Measurements from ENCODE around the gene UQCRH. TPM values are rescaled to one million over a fixed set of nuclear protein-coding genes. Genes with fewer than 3 reads are reported as not detected.

The UQCRH gene
- total RNA-seq, 1 experiment from 2014 or later: 663 TPM

GRCh38 chr1:46300673-46301405 is 2.7 kb upstream of the UQCRH start (continued):
- TF ChIP-seq, protein P1, sequence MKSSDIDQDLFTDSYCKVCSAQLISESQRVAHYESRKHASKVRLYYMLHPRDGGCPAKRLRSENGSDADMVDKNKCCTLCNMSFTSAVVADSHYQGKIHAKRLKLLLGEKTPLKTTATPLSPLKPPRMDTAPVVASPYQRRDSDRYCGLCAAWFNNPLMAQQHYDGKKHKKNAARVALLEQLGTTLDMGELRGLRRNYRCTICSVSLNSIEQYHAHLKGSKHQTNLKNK (CRISPR knock-in tag; IDR thresholded peaks at IDR 0.05): no peak
- TF ChIP-seq, protein P2, sequence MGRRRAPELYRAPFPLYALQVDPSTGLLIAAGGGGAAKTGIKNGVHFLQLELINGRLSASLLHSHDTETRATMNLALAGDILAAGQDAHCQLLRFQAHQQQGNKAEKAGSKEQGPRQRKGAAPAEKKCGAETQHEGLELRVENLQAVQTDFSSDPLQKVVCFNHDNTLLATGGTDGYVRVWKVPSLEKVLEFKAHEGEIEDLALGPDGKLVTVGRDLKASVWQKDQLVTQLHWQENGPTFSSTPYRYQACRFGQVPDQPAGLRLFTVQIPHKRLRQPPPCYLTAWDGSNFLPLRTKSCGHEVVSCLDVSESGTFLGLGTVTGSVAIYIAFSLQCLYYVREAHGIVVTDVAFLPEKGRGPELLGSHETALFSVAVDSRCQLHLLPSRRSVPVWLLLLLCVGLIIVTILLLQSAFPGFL (CRISPR knock-in tag; IDR thresholded peaks at IDR 0.05; ENCODE audit: borderline replicate concordance): no peak
- TF ChIP-seq, protein P3, sequence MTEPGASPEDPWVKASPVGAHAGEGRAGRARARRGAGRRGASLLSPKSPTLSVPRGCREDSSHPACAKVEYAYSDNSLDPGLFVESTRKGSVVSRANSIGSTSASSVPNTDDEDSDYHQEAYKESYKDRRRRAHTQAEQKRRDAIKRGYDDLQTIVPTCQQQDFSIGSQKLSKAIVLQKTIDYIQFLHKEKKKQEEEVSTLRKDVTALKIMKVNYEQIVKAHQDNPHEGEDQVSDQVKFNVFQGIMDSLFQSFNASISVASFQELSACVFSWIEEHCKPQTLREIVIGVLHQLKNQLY (CRISPR knock-in tag; IDR thresholded peaks at IDR 0.05): no peak

DNA sequence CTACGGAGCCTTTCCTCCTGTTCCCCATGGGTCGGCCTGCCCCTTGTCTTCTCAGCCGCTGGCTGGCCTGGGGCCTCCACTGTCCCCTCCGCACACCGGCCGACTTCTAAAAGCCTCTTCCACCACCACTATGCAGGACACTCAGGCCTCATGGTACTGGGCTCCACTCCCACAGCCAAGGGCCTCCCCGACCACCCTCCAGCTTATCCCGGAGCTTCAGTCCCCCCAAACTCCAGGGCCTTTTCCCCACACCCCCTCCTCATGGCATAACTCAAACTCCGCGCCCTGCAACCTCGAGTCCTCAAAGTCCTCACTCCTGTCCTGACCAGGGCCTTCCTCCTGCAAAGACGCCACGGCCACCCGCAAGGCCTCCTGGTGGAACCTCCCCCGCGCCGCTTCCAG is 2.1 kb upstream of the UQCRH start:
- peak; percentile 1; the same call in 1 of the 2 replicates for ATAC-seq
- Mint-ChIP-seq H3K36me3 (peaks cover 27% of the 10 kb centered on the region), H3K4me3 (peak overlapping the region; percentile 100), H3K4me1 (peaks cover 45% of the 10 kb centered on the region), H3K27ac (peak overlapping the region; percentile 67), H3K9me3 (no peaks in the 10 kb centered on the region), H3K27me3 (ENCODE audit: low read depth) (no peaks in the 10 kb centered on the region)
- no peak for TF ChIP-seq STAT6 (CRISPR knock-in tag; conservative IDR thresholded peaks at IDR 0.05; ENCODE audit: low read depth)
- TF ChIP-seq TEAD1 (CRISPR knock-in tag; IDR thresholded peaks at IDR 0.05): 0 out of 2 replicates have a peak, but pooled peaks have one; percentile 7
- ChIA-PET POLR2A (interaction anchor here (1.1 kb wide), 1 partner anchor 17 kb away, joined by 3 read pairs; no protein-coding TSS in a partner anchor), CTCF (interaction anchor here (0.6 to 1.1 kb wide), 3 partner anchors 38 to 47 kb away, joined by 3 to 6 read pairs (median 5); no protein-coding TSS in a partner anchor)
- no peak for DNase-seq (ENCODE audit: low spot score)

DNA sequence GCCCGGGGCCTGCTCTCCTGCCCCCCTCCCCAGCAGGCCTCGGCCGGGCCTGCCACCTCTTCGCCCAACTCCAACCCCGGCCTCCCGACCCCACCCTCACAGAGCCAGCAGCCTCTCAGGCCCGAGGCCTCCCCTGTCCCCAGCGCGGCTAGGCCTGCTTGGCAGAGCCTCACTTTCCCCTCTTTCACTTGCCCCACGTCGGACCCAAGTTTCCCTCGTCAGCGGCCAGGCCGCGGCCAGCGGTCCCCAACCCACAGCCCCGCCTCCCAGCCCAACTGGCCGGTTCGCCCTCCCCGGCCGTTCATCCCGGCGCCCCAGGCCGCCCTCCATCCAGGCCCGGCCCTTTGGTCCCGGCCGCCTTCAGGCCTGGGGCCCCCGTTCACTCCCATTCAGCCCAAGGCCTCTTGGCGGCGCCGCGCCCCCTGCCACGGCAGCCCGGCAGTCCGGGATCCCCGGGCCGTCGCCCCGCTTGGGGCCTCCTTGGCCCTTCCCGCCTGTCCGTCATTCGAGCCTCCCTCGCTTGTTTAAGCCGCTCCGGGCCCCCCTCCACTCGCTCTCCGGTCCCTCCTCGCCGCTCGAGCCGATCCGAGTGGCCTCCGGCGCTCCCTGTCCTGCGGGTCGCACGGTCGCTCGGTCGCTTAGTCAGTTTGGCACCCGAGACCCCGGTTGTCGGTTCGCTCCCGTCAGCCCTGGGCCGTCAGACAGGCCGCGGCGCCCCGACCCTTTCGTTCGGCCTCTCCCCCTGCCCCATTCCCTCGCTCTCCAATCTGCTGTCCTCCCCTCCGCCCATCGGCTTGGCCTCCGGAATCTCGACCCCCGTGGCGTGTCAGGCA is 1.5 kb upstream of the UQCRH start:
- ChIA-PET POLR2A (interaction anchor here (1.3 to 2.5 kb wide), 2 partner anchors 38 to 46 kb away, joined by 5 to 13 read pairs; partner anchors contain the start of gene NSUN4), CTCF (interaction anchor here (0.8 to 2.3 kb wide), 5 partner anchors 38 to 55 kb away, joined by 3 to 8 read pairs (median 5); partner anchors contain the start of genes NSUN4 and RAD54L)
- TF ChIP-seq HMGXB4 (CRISPR knock-in tag; IDR thresholded peaks at IDR 0.05) (peak; percentile 91), SP1 (CRISPR knock-in tag; conservative IDR thresholded peaks at IDR 0.05) (0 out of 2 replicates have a peak, but pooled peaks have one; percentile 43), ZNF671 (CRISPR knock-in tag; IDR thresholded peaks at IDR 0.05) (no peak), MAX (CRISPR knock-in tag; IDR thresholded peaks at IDR 0.05) (no peak), FOXP1 (CRISPR knock-in tag; IDR thresholded peaks at IDR 0.05; ENCODE audit: borderline replicate concordance) (peak; percentile 34; the same call in 1 of the 2 replicates), ZNF423 (CRISPR knock-in tag; IDR thresholded peaks at IDR 0.05) (peak; percentile 55; the same call in 1 of the 2 replicates), ZNF232 (CRISPR knock-in tag; IDR thresholded peaks at IDR 0.05) (no peak)
- TF ChIP-seq, protein P4, sequence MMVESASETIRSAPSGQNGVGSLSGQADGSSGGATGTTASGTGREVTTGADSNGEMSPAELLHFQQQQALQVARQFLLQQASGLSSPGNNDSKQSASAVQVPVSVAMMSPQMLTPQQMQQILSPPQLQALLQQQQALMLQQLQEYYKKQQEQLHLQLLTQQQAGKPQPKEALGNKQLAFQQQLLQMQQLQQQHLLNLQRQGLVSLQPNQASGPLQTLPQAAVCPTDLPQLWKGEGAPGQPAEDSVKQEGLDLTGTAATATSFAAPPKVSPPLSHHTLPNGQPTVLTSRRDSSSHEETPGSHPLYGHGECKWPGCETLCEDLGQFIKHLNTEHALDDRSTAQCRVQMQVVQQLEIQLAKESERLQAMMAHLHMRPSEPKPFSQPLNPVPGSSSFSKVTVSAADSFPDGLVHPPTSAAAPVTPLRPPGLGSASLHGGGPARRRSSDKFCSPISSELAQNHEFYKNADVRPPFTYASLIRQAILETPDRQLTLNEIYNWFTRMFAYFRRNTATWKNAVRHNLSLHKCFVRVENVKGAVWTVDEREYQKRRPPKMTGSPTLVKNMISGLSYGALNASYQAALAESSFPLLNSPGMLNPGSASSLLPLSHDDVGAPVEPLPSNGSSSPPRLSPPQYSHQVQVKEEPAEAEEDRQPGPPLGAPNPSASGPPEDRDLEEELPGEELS (CRISPR knock-in tag; IDR thresholded peaks at IDR 0.05): no peak
- TF ChIP-seq, protein P5, sequence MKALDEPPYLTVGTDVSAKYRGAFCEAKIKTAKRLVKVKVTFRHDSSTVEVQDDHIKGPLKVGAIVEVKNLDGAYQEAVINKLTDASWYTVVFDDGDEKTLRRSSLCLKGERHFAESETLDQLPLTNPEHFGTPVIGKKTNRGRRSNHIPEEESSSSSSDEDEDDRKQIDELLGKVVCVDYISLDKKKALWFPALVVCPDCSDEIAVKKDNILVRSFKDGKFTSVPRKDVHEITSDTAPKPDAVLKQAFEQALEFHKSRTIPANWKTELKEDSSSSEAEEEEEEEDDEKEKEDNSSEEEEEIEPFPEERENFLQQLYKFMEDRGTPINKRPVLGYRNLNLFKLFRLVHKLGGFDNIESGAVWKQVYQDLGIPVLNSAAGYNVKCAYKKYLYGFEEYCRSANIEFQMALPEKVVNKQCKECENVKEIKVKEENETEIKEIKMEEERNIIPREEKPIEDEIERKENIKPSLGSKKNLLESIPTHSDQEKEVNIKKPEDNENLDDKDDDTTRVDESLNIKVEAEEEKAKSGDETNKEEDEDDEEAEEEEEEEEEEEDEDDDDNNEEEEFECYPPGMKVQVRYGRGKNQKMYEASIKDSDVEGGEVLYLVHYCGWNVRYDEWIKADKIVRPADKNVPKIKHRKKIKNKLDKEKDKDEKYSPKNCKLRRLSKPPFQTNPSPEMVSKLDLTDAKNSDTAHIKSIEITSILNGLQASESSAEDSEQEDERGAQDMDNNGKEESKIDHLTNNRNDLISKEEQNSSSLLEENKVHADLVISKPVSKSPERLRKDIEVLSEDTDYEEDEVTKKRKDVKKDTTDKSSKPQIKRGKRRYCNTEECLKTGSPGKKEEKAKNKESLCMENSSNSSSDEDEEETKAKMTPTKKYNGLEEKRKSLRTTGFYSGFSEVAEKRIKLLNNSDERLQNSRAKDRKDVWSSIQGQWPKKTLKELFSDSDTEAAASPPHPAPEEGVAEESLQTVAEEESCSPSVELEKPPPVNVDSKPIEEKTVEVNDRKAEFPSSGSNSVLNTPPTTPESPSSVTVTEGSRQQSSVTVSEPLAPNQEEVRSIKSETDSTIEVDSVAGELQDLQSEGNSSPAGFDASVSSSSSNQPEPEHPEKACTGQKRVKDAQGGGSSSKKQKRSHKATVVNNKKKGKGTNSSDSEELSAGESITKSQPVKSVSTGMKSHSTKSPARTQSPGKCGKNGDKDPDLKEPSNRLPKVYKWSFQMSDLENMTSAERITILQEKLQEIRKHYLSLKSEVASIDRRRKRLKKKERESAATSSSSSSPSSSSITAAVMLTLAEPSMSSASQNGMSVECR (CRISPR knock-in tag; IDR thresholded peaks at IDR 0.05; ENCODE audit: borderline replicate concordance): 0 out of 2 replicates have a peak, but pooled peaks have one; percentile 8

More for the DNA sequence above, 1.5 kb upstream of the UQCRH start:
- Mint-ChIP-seq H3K4me1 (peaks cover 51% of the 10 kb centered on the region), H3K27me3 (ENCODE audit: low read depth) (no peaks in the 10 kb centered on the region), H3K4me3 (peak overlapping the region; percentile 100), H3K9me3 (no peaks in the 10 kb centered on the region), H3K36me3 (peaks cover 21% of the 10 kb centered on the region), H3K27ac (no peak overlapping the region)
- DNase-seq (ENCODE audit: low spot score): peak; percentile 63
- ATAC-seq: peak; percentile 20
